ENCODE measurements around the gene GLE1. TPM values are rescaled to one million over a fixed set of nuclear protein-coding genes. Genes with fewer than 3 reads are reported as not detected.
A peak's percentile ranks its signal among the peaks of the same experiment; 100 is the strongest.

GLE1 gene
- 17.1 and 19.2 TPM in 2 replicates for total RNA-seq

GRCh38 chr9:128504485-128505413 is at the start of gene GLE1:
Gene GLE1, plus strand, starts transcription at chr9:128504719. Its CDS starts 87 bp downstream, at chr9:128504806.
- Histone ChIP-seq H2AFZ (ENCODE audit: low read length) (peak within 1 kb of the TSS; percentile 91), H3K27me3 (ENCODE audit: insufficient read depth, low read length) (no peaks in the 10 kb centered on the region), H3K79me2 (ENCODE audit: insufficient read depth, low read length) (peaks cover 34% of the 10 kb centered on the region), H4K20me1 (ENCODE audit: insufficient read depth, low read length) (no peaks in the 10 kb centered on the region), H3K36me3 (ENCODE audit: insufficient read depth, low read length) (peaks cover 31% of the 10 kb centered on the region), H3K4me3 (ENCODE audit: insufficient read depth, low read length) (peak within 1 kb of the TSS; percentile 89), H3K4me1 (ENCODE audit: insufficient read depth, low read length) (peaks cover 12% of the 10 kb centered on the region), H3K9me3 (ENCODE audit: low read depth, low read length) (no peaks in the 10 kb centered on the region), H3K27ac (ENCODE audit: low read depth, low read length) (peak within 1 kb of the TSS; percentile 70), H3K4me2 (ENCODE audit: insufficient read depth, low read length) (peak within 1 kb of the TSS; percentile 82)
- no peak for TF ChIP-seq CTCF (IDR thresholded peaks at IDR 0.05; ENCODE audit: extremely low read depth, low read depth, low read length)
- DNase-seq (ENCODE audit: insufficient read length, low spot score, missing footprints) = peak; percentile 98

GRCh38 chr9:128454991-128455390 is 49.5 kb upstream of the GLE1 start:
- DNase-seq (ENCODE audit: insufficient read length, low spot score, missing footprints) = no peak
- peaks cover 15% of the 10 kb centered on the region for H3K79me2 ChIP-seq (ENCODE audit: insufficient read depth, low read length)
- H4K20me1 ChIP-seq (ENCODE audit: insufficient read depth, low read length) = no peaks in the 10 kb centered on the region
- H3K36me3 ChIP-seq (ENCODE audit: insufficient read depth, low read length) = peaks cover 8% of the 10 kb centered on the region
- no peaks in the 10 kb centered on the region for H3K27me3 ChIP-seq (ENCODE audit: insufficient read depth, low read length)
- H3K4me3 ChIP-seq (ENCODE audit: insufficient read depth, low read length) = no peak overlapping the region
- TF ChIP-seq CTCF (IDR thresholded peaks at IDR 0.05; ENCODE audit: extremely low read depth, low read depth, low read length) = no peak
- peak overlapping the region; percentile 79 for H2AFZ ChIP-seq (ENCODE audit: low read length)
- peaks cover 6% of the 10 kb centered on the region for H3K4me1 ChIP-seq (ENCODE audit: insufficient read depth, low read length)
- peak overlapping the region; percentile 95 for H3K4me2 ChIP-seq (ENCODE audit: insufficient read depth, low read length)
- H3K9me3 ChIP-seq (ENCODE audit: low read depth, low read length) = no peaks in the 10 kb centered on the region
- H3K27ac ChIP-seq (ENCODE audit: low read depth, low read length) = no peak overlapping the region

- peak; percentile 99 for DNase-seq (ENCODE audit: insufficient read length, low spot score, missing footprints)
- Histone ChIP-seq H4K20me1 (ENCODE audit: insufficient read depth, low read length) (no peaks in the 10 kb centered on the region), H3K4me1 (ENCODE audit: insufficient read depth, low read length) (peaks cover 6% of the 10 kb centered on the region), H3K27ac (ENCODE audit: low read depth, low read length) (peak within 1 kb of the TSS; percentile 74), H3K27me3 (ENCODE audit: insufficient read depth, low read length) (no peaks in the 10 kb centered on the region), H3K79me2 (ENCODE audit: insufficient read depth, low read length) (peaks cover 15% of the 10 kb centered on the region), H3K4me3 (ENCODE audit: insufficient read depth, low read length) (peak within 1 kb of the TSS; percentile 90), H3K36me3 (ENCODE audit: insufficient read depth, low read length) (peaks cover 18% of the 10 kb centered on the region), H2AFZ (ENCODE audit: low read length) (peak within 1 kb of the TSS; percentile 100), H3K9me3 (ENCODE audit: low read depth, low read length) (no peaks in the 10 kb centered on the region), H3K4me2 (ENCODE audit: insufficient read depth, low read length) (peak within 1 kb of the TSS; percentile 95)
- no peak for TF ChIP-seq CTCF (IDR thresholded peaks at IDR 0.05; ENCODE audit: extremely low read depth, low read depth, low read length)
Measured at GRCh38 chr9:128455849-128456612, 48.5 kb upstream of the GLE1 start, which contains the start of gene ODF2. Gene ODF2, plus strand, starts transcription at chr9:128456006. Its CDS starts 86 bp downstream, at chr9:128456092.

Measured in osteoblast (primary cell).